ENCODE data around the gene ITPKB.
A peak's percentile ranks its signal among the peaks of the same experiment; 100 is the strongest.

Gene ITPKB

GRCh38 chr1:226731257-226731893 is 7.7 kb downstream of the ITPKB start:
- TF ChIP-seq EZH2 (IDR thresholded peaks at IDR 0.05; ENCODE audit: borderline replicate concordance, low read depth, low read length, severe bottlenecking) (no peak), CTCF (IDR thresholded peaks at IDR 0.05; ENCODE audit: borderline replicate concordance, extremely low read depth, low read length, poor library complexity, severe bottlenecking) (no peak)
- DNase-seq: no peak
- Histone ChIP-seq H3K4me3 (ENCODE audit: low read depth in 1 of 2, low read length in 2 of 2) (no peak overlapping the region), H3K27ac (ENCODE audit: low read length) (no peak overlapping the region), H3K36me3 (ENCODE audit: insufficient read depth, low read length) (peaks cover 78% of the 10 kb centered on the region), H3K4me1 (ENCODE audit: insufficient read depth, low read length) (peaks cover 58% of the 10 kb centered on the region), H3K27me3 (ENCODE audit: insufficient read depth, low read length, poor library complexity) (no peaks in the 10 kb centered on the region), H3K79me2 (ENCODE audit: insufficient read depth, low read length) (peaks cover 100% of the 10 kb centered on the region), H2AFZ (ENCODE audit: low read depth, low read length) (no peak overlapping the region), H3K4me2 (ENCODE audit: insufficient read depth, low read length) (peak overlapping the region; percentile 14; the same call in 1 of the 2 replicates), H4K20me1 (ENCODE audit: insufficient read depth, low read length) (peaks cover 57% of the 10 kb centered on the region), H3K9me3 (ENCODE audit: insufficient read depth, low read length, severe bottlenecking) (no peaks in the 10 kb centered on the region), H3K9ac (ENCODE audit: low read depth, low read length) (no peak overlapping the region)
- ATAC-seq (ENCODE audit: insufficient read depth, low read depth): no peak

GRCh38 chr1:226730836-226731235 is 8.2 kb downstream of the ITPKB start:
- Histone ChIP-seq H3K9me3 (ENCODE audit: insufficient read depth, low read length, severe bottlenecking) (no peaks in the 10 kb centered on the region), H3K9ac (ENCODE audit: low read depth, low read length) (no peak overlapping the region), H2AFZ (ENCODE audit: low read depth, low read length) (no peak overlapping the region), H4K20me1 (ENCODE audit: insufficient read depth, low read length) (peaks cover 61% of the 10 kb centered on the region), H3K27ac (ENCODE audit: low read length) (no peak overlapping the region), H3K4me1 (ENCODE audit: insufficient read depth, low read length) (peaks cover 52% of the 10 kb centered on the region), H3K4me2 (ENCODE audit: insufficient read depth, low read length) (peak overlapping the region; percentile 14; the same call in 1 of the 2 replicates), H3K4me3 (ENCODE audit: low read depth in 1 of 2, low read length in 2 of 2) (no peak overlapping the region), H3K36me3 (ENCODE audit: insufficient read depth, low read length) (peaks cover 78% of the 10 kb centered on the region), H3K27me3 (ENCODE audit: insufficient read depth, low read length, poor library complexity) (no peaks in the 10 kb centered on the region), H3K79me2 (ENCODE audit: insufficient read depth, low read length) (peaks cover 100% of the 10 kb centered on the region)
- no peak for ATAC-seq (ENCODE audit: insufficient read depth, low read depth)
- no peak for TF ChIP-seq CTCF (IDR thresholded peaks at IDR 0.05; ENCODE audit: borderline replicate concordance, extremely low read depth, low read length, poor library complexity, severe bottlenecking)
- TF ChIP-seq EZH2 (IDR thresholded peaks at IDR 0.05; ENCODE audit: borderline replicate concordance, low read depth, low read length, severe bottlenecking): no peak
- no peak for DNase-seq

DNA sequence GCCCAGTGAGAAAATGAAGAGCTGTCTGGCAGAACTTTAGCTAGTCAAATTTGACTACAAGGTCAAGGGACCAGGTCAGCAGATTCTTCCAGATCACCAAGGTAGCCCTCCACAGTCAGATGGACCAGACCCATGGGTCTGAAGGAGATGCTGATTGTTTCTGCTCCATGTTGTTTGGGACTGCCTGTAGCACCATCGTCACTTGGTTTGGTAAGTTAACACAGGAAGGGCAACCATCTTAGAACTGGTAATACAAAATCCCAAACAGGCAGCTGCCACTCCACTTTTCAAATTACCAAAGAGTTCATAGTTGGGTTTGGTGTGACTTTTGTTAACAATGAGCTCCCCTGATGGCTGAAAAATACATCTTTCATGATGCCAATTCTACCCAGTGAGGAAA is 9.0 kb downstream of the ITPKB start:
- no peaks in the 10 kb centered on the region for H3K27me3 ChIP-seq (ENCODE audit: insufficient read depth, low read length, poor library complexity)
- H4K20me1 ChIP-seq (ENCODE audit: insufficient read depth, low read length): peaks cover 62% of the 10 kb centered on the region
- peaks cover 78% of the 10 kb centered on the region for H3K36me3 ChIP-seq (ENCODE audit: insufficient read depth, low read length)
- no peak overlapping the region for H2AFZ ChIP-seq (ENCODE audit: low read depth, low read length)
- no peak for ATAC-seq (ENCODE audit: insufficient read depth, low read depth)
- no peak for TF ChIP-seq CTCF (IDR thresholded peaks at IDR 0.05; ENCODE audit: borderline replicate concordance, extremely low read depth, low read length, poor library complexity, severe bottlenecking)
- no peak for TF ChIP-seq EZH2 (IDR thresholded peaks at IDR 0.05; ENCODE audit: borderline replicate concordance, low read depth, low read length, severe bottlenecking)
- no peak overlapping the region for H3K9ac ChIP-seq (ENCODE audit: low read depth, low read length)
- no peak overlapping the region for H3K4me2 ChIP-seq (ENCODE audit: insufficient read depth, low read length)
- no peak for DNase-seq
- H3K4me3 ChIP-seq (ENCODE audit: low read depth in 1 of 2, low read length in 2 of 2): no peak overlapping the region
- H3K79me2 ChIP-seq (ENCODE audit: insufficient read depth, low read length): peaks cover 100% of the 10 kb centered on the region
- H3K27ac ChIP-seq (ENCODE audit: low read length): no peak overlapping the region
- no peaks in the 10 kb centered on the region for H3K9me3 ChIP-seq (ENCODE audit: insufficient read depth, low read length, severe bottlenecking)
- peaks cover 45% of the 10 kb centered on the region for H3K4me1 ChIP-seq (ENCODE audit: insufficient read depth, low read length)

Measured in DND-41 (cell line).